Measurements from ENCODE around the gene CFAP251. TPM values are rescaled to one million over a fixed set of nuclear protein-coding genes. Genes with fewer than 3 reads are reported as not detected.

The CFAP251 gene
- total and polyA plus RNA-seq, 2 of the 13 experiments (the other 11 are each of a cell fraction or from before 2014, with no cell fraction given) = 0.30 to 0.42 TPM

DNA sequence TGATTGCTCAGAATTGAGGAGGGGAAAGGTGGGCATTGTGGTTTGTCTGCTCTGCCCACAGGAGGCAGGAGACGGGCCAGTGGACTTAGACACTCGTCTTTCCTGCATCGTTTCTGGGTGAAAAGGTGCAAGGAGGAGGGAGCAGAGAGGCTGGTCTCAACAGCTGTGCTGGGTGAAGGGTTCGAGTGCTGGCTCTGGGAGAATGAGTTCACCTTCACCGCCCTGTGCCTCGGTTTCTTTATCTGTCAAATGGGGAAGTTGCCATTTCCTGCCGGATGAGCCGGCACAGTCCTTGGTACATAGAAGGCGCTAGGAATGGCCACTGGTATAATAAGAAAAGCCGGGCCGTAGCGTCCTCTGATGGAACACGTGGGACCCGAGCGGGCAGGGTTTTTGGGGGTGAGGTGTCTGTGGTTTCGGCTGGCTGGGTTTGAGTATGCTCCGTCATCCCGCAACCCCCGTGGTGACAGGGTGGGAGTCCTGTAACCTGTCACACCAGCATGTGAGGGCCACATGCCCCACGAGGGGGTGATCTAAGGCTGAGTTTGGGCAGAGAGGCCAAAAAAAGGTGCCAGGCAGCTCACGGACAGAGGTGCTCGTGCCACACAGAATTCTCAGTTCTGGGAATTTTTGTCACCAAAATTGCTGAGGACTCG, 110.6 kb downstream of the CFAP251 start (continued):
- TF ChIP-seq, protein P1, sequence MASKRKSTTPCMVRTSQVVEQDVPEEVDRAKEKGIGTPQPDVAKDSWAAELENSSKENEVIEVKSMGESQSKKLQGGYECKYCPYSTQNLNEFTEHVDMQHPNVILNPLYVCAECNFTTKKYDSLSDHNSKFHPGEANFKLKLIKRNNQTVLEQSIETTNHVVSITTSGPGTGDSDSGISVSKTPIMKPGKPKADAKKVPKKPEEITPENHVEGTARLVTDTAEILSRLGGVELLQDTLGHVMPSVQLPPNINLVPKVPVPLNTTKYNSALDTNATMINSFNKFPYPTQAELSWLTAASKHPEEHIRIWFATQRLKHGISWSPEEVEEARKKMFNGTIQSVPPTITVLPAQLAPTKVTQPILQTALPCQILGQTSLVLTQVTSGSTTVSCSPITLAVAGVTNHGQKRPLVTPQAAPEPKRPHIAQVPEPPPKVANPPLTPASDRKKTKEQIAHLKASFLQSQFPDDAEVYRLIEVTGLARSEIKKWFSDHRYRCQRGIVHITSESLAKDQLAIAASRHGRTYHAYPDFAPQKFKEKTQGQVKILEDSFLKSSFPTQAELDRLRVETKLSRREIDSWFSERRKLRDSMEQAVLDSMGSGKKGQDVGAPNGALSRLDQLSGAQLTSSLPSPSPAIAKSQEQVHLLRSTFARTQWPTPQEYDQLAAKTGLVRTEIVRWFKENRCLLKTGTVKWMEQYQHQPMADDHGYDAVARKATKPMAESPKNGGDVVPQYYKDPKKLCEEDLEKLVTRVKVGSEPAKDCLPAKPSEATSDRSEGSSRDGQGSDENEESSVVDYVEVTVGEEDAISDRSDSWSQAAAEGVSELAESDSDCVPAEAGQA (IDR thresholded peaks at IDR 0.05; ENCODE audit: low read depth) = no peak
- TF ChIP-seq, protein P1 (CRISPR knock-in tag; IDR thresholded peaks at IDR 0.05; ENCODE audit: borderline replicate concordance) = no peak
- TF ChIP-seq KDM4B (CRISPR knock-in tag; IDR thresholded peaks at IDR 0.05) = no peak

DNA sequence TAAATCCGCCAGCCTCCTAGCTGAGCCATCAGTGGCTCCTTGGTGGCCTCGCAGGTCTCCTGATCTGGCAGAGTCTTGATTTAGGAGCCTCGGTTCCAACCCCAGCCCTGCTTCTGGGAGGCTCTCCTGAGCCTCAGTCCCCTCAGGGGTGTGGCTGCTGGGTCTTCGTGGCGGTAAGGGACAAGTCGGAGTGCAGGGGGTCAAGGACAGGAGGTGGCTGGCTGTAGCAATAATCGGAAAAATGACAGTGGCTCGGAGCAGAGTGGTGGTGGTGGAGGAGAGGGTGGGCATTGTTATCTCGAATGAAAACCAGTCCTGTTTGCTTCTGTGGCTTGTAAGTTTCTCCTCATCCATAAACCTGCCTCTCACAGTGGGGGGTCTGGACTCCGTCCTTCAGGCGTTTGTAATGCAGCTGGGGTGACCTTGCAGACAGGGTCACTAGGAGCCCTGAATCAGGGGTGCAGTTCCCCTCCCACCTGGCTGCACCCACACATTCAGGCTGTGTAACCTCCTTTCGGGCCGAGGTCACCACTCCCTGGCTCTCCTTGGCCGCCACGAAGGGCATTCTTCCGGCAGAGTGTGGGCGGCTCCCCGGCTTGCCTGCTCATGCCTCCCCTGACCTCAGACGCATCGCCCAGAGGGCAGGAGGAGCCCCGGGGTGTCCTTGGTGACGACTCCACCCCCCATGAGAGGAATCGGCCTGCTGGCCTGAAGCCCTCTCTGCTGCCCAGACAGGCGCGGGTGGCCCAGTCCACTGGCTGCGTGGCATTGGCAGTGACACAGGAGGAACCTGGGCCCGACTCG, 111.4 kb downstream of the CFAP251 start:
- Histone ChIP-seq H3K4me1 (ENCODE audit: insufficient read depth, low read length) (peaks cover 20% of the 10 kb centered on the region), H3K4me3 (replicated peaks in 1 of 3; ENCODE audit: insufficient read depth in 1 of 3, low read depth in 2 of 3, low read length in 3 of 3) (no peak overlapping the region), H3K27ac (ENCODE audit: extremely low read length, insufficient read depth, low read length) (no peak overlapping the region), H3K36me3 (replicated peaks in 1 of 2; ENCODE audit: control insufficient read depth in 1 of 2, insufficient read depth in 2 of 2, low read length in 2 of 2) (peaks cover 1% of the 10 kb centered on the region in 2 experiments; a peak in 2 of 5 replicates), H3K4me2 (ENCODE audit: low read depth, low read length) (no peak overlapping the region; the same call in 1 of the 2 replicates), H2AFZ (ENCODE audit: low read length) (no peak overlapping the region), H4K20me1 (ENCODE audit: insufficient read depth, low read length) (0 out of 2 replicates have a peak, but pooled peaks cover 3% of the 10 kb centered on the region), H3K9ac (ENCODE audit: insufficient read depth, low read depth, low read length) (0 out of 2 replicates have a peak overlapping the region, but pooled peaks have one; percentile 8), H3K79me2 (ENCODE audit: insufficient read depth, low read length) (peaks cover 12% of the 10 kb centered on the region), H3K27me3 (ENCODE audit: control insufficient read depth in 1 of 2, insufficient read depth in 2 of 2, low read length in 2 of 2) (no peaks in the 10 kb centered on the region), H3K9me3 (ENCODE audit: low read length) (no peaks in the 10 kb centered on the region)
- peak; percentile 15 for ATAC-seq
- POLR2A ChIA-PET = no interaction called here
- CTCF ChIA-PET (ENCODE audit: low intra/inter-chr PET ratio, low total read pairs) = no interaction called here
- no peak for FAIRE-seq
- in situ Hi-C loops (cut with HindIII; ENCODE audit: extremely low pct_ligation_motif_present, low pct_unique_long_range_greater_than_20kb) (no loop called here), intact Hi-C loops (cut with micrococcal nuclease; ENCODE audit: unreplicated experiment) (loop anchor here (10.0 kb wide), 1 partner anchor 115 kb away; the partner anchor contains the start of gene CFAP251)
- no TSS peak for BruUV-seq (replicated peaks)
- no peak for DNase-seq (ENCODE audit: low spot score)
- WGBS (ENCODE audit: low lambda C conversion rate) = 41% methylated on average over 11 of the region's 28 CpGs
- TF ChIP-seq ZFAT (CRISPR knock-in tag; conservative IDR thresholded peaks at IDR 0.05) (no peak), MYNN (CRISPR knock-in tag; IDR thresholded peaks at IDR 0.05; ENCODE audit: low read depth) (no peak), SALL1 (CRISPR knock-in tag; IDR thresholded peaks at IDR 0.05) (peak; percentile 16; the same call in 1 of the 2 replicates), SIN3A (IDR thresholded peaks at IDR 0.05; ENCODE audit: borderline replicate concordance, low read depth, low read length) (no peak), ZNF33B (CRISPR knock-in tag; IDR thresholded peaks at IDR 0.05) (no peak), ZNF790 (CRISPR knock-in tag; IDR thresholded peaks at IDR 0.05; ENCODE audit: borderline replicate concordance) (no peak), KMT2B (CRISPR knock-in tag; IDR thresholded peaks at IDR 0.05) (no peak), NR2F6 (IDR thresholded peaks at IDR 0.05) (peak; percentile 52; the same call in 1 of the 2 replicates), NR2F6 (CRISPR knock-in tag; IDR thresholded peaks at IDR 0.05) (peak; percentile 58)
- TF ChIP-seq, protein P2, sequence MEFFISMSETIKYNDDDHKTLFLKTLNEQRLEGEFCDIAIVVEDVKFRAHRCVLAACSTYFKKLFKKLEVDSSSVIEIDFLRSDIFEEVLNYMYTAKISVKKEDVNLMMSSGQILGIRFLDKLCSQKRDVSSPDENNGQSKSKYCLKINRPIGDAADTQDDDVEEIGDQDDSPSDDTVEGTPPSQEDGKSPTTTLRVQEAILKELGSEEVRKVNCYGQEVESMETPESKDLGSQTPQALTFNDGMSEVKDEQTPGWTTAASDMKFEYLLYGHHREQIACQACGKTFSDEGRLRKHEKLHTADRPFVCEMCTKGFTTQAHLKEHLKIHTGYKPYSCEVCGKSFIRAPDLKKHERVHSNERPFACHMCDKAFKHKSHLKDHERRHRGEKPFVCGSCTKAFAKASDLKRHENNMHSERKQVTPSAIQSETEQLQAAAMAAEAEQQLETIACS (CRISPR knock-in tag; IDR thresholded peaks at IDR 0.05) = no peak
- TF ChIP-seq, protein P3, sequence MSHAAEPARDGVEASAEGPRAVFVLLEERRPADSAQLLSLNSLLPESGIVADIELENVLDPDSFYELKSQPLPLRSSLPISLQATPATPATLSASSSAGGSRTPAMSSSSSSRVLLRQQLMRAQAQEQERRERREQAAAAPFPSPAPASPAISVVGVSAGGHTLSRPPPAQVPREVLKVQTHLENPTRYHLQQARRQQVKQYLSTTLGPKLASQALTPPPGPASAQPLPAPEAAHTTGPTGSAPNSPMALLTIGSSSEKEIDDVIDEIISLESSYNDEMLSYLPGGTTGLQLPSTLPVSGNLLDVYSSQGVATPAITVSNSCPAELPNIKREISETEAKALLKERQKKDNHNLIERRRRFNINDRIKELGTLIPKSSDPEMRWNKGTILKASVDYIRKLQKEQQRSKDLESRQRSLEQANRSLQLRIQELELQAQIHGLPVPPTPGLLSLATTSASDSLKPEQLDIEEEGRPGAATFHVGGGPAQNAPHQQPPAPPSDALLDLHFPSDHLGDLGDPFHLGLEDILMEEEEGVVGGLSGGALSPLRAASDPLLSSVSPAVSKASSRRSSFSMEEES (CRISPR knock-in tag; IDR thresholded peaks at IDR 0.05) = no peak
